ENCODE measurements around the gene AKAP8.

- TF ChIP-seq CTCF (IDR thresholded peaks at IDR 0.05) = no peak
- TF ChIP-seq POLR2AphosphoS5 (IDR thresholded peaks at IDR 0.05; ENCODE audit: low read depth, low read length) = no peak
These were observed 14.8 kb upstream of the AKAP8 start for GRCh38 chr19:15394426-15394825.
